SKM-1 treated with dmso at 0.1 percent for 144 hours (cell line): ENCODE measurements around the gene RASGEF1B.
A peak's percentile ranks its signal among the peaks of the same experiment; 100 is the strongest.
"Not testable (repeated sequence)": the region's sequence is repeated elsewhere in the genome, so short reads cannot be mapped to it uniquely, and the experiment has no call there.

Experiments
- DNase-seq: peaks from one replicate; lab custom pipeline; 2025; ENCODE audit not compliant: unreplicated experiment; lab: John Stamatoyannopoulos, UW

RASGEF1B gene

DNA sequence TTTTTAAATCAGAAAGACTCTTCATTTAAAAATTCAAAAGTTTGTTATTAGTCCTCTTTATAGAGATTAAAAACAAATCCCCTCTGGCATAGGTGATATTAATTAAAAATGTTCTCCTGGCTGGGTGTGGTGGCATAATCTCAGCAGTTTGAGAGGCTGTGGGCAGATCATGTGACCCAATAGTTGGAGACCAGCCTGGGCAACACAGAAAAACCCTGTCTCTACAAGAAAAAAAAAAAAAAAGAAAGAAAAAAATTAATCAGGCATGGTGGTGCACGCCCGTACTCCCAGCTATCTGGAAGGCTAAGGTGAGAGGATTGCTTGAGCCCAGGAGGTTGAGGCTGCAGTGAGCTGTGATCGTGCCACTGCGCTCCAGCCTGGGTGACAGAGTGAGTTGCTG, 38.9 kb downstream of the RASGEF1B start:
- DNase-seq = no peak

DNA sequence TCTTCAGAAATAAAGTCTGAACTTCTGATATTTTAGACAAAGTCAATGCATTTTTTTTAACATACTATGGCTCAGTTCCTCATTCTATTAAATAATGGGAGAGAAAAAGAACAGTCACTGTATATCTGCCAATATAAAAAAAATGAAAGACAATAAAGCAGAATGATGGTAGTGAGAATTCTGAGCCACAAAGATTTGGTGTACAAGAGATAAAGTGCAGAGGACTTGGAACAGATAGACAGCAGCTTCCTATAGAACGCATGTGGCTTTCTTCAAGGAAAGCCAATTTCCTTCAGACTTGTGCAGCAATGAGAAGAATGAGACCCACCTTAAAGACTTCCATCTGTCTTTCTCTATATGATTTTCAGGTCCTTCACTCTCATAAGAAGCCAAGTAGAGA, 39.7 kb downstream of the RASGEF1B start:
- no peak for DNase-seq

DNA sequence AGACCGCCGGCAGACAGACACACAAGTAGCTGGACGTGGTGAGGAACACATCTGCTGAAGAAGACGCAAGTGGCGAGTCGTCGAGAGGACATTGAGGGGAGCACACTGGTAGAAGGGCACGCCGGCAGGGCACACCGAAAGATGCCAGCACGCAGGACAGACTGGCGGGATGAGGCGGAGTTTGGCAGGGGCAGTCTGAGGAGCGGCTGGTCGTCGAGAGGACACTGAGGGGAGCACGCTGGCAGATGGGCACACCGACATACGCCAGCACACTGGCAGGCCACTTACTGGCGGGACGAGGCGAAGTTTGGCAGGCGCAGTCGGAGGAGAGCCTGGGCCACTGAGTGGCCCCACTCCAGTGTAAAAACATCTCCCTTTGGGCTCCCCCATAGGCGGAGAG, 42.1 kb downstream of the RASGEF1B start:
- no peak for DNase-seq

DNA sequence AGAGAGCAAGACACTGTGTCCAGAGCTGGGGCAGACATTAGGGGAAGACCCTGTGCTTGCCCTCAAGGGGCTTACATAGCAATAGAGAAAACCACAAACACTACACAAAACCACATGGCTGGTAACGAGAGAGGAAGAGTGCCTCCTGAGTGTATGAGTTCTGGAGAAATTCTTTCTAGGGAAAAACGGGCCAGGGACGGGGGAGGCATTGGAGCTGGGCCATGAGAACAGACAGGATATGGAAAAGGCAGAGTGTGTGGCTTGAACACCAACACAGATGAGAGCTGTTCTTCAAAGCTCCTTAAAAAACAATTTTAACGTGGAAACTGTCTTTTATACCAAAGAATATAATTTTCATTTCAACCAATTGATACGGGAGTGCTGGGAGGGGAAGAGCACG, 42.7 kb downstream of the RASGEF1B start:
- no peak for DNase-seq

GRCh38 chr4:81428002-81428401, 43.7 kb downstream of the RASGEF1B start:
- DNase-seq = no peak

- no peak for DNase-seq
Measured at GRCh38 chr4:81427344-81427821, 44.3 kb downstream of the RASGEF1B start.

DNA sequence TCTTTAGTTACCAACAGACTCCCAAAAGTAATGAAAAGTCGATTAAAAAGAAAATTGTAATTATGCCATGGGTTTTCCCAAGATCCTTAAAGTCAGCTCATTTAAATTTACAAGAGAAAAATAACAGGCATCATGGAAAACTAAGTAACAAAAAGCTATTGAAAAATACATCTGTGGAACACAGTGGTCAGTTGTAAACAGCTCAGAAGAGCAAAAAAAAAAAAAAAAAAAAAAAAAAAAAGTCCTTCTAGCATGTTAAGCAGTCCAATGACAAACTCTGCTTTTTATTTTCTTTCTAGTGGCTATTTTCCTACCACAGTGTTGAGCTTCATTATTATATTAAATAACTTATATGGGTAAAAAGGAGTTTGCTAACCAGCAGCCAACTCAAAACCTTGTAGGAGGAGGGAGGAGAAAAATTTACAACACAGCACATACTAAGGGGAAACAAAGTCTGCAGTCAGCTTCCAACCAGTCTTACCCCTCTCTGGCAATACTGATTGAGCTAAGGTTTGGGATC, 44.9 kb downstream of the RASGEF1B start:
- no peak for DNase-seq

- no peak for DNase-seq
Measured at GRCh38 chr4:81424816-81425755, 46.6 kb downstream of the RASGEF1B start.

DNA sequence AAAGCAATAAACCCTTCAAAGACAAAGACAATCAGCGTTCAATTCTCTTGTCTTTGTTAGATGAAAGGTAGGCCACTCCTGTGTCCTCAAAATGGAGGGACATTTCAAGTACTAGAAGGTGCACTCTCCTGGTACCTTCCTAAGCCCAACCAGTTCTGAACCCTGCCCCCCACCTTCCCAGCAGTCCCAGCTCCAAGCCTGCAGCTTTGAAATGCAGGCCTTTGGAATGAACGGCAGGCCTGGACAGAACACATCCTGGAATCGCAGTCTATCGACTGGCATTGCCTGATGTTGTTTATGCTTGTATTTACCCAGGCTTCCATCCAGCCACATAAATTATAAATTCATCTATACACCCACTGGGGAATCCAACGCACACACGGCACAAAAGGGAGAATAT, 47.4 kb downstream of the RASGEF1B start:
- DNase-seq = no peak

- DNase-seq = no peak
Measured at GRCh38 chr4:81422595-81422994, 49.1 kb downstream of the RASGEF1B start.

- peak; percentile 91 for DNase-seq
Measured at GRCh38 chr4:81421346-81422218, 50.1 kb downstream of the RASGEF1B start.

DNA sequence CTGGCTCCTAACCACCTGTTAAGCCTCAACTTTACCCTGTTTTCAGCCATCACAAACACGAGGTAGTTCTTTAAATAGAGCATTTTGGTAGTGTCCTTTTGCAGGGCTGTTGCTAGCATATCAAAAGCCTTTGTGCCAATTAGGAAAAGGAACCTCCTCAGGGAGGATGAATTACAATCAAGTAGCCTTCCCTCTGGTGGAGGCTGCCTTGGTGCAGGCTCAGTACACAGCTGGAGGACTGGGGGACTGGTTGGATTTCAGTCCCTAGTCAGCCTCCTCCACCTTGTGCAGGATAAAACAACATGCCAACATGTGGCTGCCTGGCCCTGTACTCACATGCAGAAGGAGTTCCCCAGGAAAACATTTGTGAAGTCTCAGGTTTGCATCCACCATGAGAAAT, 53.1 kb downstream of the RASGEF1B start:
- DNase-seq = no peak

- DNase-seq = no peak
Measured at GRCh38 chr4:81412946-81413495, 58.7 kb downstream of the RASGEF1B start.

- no peak for DNase-seq
Measured at GRCh38 chr4:81410680-81411079, 61.0 kb downstream of the RASGEF1B start.

GRCh38 chr4:81409836-81410235, 61.9 kb downstream of the RASGEF1B start:
- DNase-seq = no peak

GRCh38 chr4:81408341-81408740, 63.4 kb downstream of the RASGEF1B start:
- no peak for DNase-seq

GRCh38 chr4:81407726-81408125, 64.0 kb downstream of the RASGEF1B start:
- DNase-seq = no peak

DNA sequence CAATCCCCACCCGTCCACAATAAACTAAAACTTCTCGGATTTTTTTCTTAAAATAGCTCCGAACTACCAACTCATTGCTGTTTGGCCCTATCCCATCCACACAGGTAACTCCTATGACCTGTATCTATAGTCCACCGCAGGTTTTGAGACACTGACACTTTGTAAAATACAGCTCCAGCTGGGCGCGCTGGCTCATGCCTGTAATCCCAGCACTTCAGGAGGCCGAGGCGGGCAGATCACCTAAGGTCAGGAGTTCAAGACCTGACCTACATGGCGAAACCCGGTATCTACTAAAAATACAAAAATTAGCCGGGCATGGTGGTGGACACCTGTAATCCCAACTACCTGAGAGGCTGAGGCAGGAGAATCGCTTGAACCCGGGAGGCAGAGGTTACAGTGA, 65.2 kb downstream of the RASGEF1B start:
- not testable (repeated sequence) for DNase-seq

DNA sequence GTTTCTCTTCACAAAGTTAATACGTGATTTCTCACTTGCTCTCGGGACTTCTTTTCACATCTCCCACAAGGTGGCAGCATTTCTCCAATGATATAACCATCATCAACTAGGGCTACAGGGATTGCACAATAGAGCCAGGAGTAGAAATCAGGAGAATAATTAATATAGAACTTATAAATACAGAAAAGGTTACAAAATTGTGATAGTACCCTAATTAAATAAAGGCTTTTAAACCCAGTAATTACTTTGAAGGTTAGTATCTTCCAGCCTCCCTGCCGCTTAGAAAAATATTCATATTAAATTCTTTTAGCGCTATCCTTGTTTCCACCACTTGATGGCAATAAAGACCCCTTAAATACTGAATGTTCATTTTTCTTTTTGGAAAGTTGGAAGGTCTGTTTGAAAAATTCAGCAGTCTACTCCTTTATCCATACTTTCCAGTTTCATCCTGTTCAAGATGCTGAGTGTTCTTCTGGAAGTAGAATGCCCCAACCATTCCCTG, 65.8 kb downstream of the RASGEF1B start:
- peak; percentile 87 for DNase-seq

GRCh38 chr4:81404741-81405140, 67.0 kb downstream of the RASGEF1B start:
- DNase-seq = no peak

- no peak for DNase-seq
Measured at GRCh38 chr4:81404294-81404693, 67.4 kb downstream of the RASGEF1B start.
